Hepatocyte (in vitro differentiated cells): Measurements from ENCODE around the gene ME2.

Source experiments
- EZH2 ChIP-seq: fragments of 200-600 bp; sonication (generic); IDR thresholded peaks from 2 replicates; pipeline ENCODE4 v1.6.1; 2016; ENCODE audit warnings: antibody characterized with exemption, mild to moderate bottlenecking, borderline replicate concordance
- EZH2phosphoT487 ChIP-seq: fragments of 200-600 bp; sonication (generic); IDR thresholded peaks from one replicate; pipeline ENCODE4 v1.6.1; 2018; ENCODE audit warnings: antibody characterized with exemption, mild to moderate bottlenecking, low read depth, moderate library complexity; ENCODE audit not compliant: unreplicated experiment, severe bottlenecking
- TF ChIP-seq, protein P1 (sequence below): fragments of 200-600 bp; sonication (generic); IDR thresholded peaks from 2 replicates; pipeline ENCODE4 v1.5.1; 2016; ENCODE audit warnings: antibody characterized with exemption, mild to moderate bottlenecking; ENCODE audit not compliant: poor library complexity

DNA sequence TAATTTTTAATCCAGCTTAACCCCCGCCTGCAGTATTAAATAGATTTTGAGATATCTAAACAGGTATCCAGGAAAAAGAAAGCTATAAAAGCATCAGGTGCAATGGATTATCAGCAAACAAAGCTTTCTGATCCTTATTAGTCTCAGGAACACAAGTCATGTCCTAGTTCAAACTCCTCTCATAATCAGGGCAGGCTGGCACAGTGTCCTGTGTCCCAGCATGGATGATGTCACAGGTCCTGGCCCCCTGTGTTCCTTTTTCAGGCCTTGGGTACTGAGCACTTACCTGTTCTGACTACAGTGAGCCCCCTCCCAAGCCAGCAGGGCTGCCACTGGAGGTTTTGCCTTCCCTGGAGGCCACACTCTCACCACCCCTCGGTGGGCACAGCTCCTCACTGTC lies 39.6 kb upstream of the ME2 start:
- TF ChIP-seq, protein P1, sequence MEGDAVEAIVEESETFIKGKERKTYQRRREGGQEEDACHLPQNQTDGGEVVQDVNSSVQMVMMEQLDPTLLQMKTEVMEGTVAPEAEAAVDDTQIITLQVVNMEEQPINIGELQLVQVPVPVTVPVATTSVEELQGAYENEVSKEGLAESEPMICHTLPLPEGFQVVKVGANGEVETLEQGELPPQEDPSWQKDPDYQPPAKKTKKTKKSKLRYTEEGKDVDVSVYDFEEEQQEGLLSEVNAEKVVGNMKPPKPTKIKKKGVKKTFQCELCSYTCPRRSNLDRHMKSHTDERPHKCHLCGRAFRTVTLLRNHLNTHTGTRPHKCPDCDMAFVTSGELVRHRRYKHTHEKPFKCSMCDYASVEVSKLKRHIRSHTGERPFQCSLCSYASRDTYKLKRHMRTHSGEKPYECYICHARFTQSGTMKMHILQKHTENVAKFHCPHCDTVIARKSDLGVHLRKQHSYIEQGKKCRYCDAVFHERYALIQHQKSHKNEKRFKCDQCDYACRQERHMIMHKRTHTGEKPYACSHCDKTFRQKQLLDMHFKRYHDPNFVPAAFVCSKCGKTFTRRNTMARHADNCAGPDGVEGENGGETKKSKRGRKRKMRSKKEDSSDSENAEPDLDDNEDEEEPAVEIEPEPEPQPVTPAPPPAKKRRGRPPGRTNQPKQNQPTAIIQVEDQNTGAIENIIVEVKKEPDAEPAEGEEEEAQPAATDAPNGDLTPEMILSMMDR: no peak
- TF ChIP-seq EZH2 (no peak), EZH2phosphoT487 (no peak)
